ENCODE data around the gene IPO11. TPM values are rescaled to one million over a fixed set of nuclear protein-coding genes. Genes with fewer than 3 reads are reported as not detected.

The IPO11 gene
- total RNA-seq, 1 donor from 2014 or later: 54.2 TPM

DNA sequence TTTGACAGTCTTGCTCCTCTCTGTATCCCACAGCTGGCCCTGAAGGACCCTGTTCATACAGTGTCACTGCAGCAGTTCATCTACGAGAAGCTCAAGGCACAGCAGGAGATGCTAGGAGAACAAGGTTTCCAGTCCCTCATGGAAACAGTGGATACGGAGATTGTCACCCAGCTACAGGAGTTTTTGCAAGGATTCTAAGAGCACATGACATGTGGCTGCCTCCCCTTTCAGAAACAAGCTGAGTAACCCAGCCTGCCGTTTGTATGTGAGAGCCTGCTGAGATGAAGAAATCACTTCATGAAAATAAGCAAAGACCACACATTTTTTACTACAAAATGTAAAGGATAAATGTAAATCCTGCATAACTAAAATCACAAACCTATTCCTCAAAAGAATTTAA, 214.6 kb downstream of the IPO11 start:
- peaks cover 4% of the 10 kb centered on the region for H3K36me3 Mint-ChIP-seq (ENCODE audit: low read depth)
- H3K4me3 Mint-ChIP-seq: no peak overlapping the region
- intact Hi-C loops (cut with micrococcal nuclease): no loop called here
- no peaks in the 10 kb centered on the region for H3K4me1 Mint-ChIP-seq (ENCODE audit: low read depth)
- no peaks in the 10 kb centered on the region for H3K9me3 Mint-ChIP-seq
- no peaks in the 10 kb centered on the region for H3K27me3 Mint-ChIP-seq (ENCODE audit: insufficient read depth)
- H3K27ac Mint-ChIP-seq: no peak overlapping the region
- no peak for DNase-seq (ENCODE audit: low spot score)

DNA sequence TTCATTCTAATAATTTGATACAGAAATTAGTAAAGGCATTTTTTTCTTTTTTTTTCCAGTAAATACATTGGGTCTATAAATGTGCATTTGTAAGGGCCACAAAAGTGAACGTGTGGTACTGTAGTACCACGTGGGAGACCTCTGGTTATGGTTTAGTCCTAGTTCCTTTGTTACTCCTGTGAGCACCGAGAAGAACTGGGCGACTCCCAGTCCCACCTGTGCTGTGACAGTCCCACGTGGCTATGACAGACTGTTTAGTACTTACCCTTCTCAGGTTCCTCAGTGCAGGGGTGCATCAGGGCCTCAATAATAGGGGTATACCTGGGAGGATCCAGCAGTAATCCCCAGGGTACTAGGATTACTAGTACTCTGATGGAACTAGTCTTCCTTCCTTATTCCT, 215.3 kb downstream of the IPO11 start:
- Mint-ChIP-seq H3K4me1 (ENCODE audit: low read depth) (no peaks in the 10 kb centered on the region), H3K36me3 (ENCODE audit: low read depth) (peaks cover 4% of the 10 kb centered on the region), H3K9me3 (no peaks in the 10 kb centered on the region), H3K4me3 (no peak overlapping the region), H3K27ac (no peak overlapping the region), H3K27me3 (ENCODE audit: insufficient read depth) (no peaks in the 10 kb centered on the region)
- no peak for DNase-seq (ENCODE audit: low spot score)
- intact Hi-C loops (cut with micrococcal nuclease): no loop called here

DNA sequence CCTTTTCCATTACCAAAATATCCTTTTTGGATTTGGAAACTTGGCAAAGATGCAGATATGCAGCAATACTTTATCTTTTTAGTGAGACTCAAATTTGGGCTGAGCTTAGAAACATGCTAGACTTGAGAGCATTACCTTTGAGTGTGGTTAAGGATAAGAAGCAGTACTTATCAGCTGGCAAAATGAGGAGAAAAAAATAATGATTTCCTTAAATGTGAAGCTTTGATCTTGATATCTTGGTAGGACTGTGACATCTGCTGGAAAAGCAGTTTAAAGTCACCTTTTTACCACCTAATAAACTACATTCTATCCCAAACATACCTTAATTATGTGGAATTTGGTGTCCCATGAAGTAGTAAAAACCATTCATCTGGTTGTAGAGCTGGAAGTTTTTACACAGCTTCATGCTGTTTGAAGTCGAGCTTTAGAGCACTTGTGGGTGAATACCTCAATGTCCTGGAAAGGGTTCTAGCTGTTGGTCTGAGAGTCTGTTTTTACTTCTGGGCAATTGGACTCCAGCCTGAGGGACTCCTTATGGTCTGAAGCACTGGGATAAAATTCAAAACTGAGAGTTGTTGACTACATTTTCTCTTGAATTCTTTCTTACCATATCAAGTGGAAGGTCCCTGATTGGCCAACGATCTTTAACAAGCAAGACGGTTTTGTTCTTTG, 219.5 kb downstream of the IPO11 start:
- H3K27me3 Mint-ChIP-seq (ENCODE audit: insufficient read depth): no peaks in the 10 kb centered on the region
- H3K27ac Mint-ChIP-seq: no peak overlapping the region
- intact Hi-C loops (cut with micrococcal nuclease): no loop called here
- H3K4me1 Mint-ChIP-seq (ENCODE audit: low read depth): no peaks in the 10 kb centered on the region
- DNase-seq (ENCODE audit: low spot score): no peak
- H3K4me3 Mint-ChIP-seq: no peak overlapping the region
- H3K9me3 Mint-ChIP-seq: no peaks in the 10 kb centered on the region
- H3K36me3 Mint-ChIP-seq (ENCODE audit: low read depth): peaks cover 9% of the 10 kb centered on the region

DNA sequence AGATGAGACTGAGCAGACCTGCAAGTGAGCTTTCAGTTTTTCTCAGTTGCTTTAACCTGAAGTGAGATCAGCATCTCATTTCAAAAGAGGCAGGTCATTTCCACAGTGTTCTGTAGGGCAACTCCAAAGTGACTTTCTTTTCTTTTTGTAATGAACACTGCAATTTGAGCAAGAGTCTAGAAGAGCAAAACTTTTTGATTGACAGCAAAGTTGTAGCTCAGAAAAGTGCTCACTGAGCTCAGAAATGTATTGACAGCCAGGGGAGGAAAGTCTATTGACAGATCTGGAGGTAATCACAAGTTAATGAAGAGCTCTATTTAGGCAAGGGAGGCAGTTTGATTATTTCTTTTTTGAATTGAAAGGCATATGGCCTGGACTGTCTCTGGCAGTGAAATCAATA, 220.7 kb downstream of the IPO11 start:
- intact Hi-C loops (cut with micrococcal nuclease): no loop called here

DNA sequence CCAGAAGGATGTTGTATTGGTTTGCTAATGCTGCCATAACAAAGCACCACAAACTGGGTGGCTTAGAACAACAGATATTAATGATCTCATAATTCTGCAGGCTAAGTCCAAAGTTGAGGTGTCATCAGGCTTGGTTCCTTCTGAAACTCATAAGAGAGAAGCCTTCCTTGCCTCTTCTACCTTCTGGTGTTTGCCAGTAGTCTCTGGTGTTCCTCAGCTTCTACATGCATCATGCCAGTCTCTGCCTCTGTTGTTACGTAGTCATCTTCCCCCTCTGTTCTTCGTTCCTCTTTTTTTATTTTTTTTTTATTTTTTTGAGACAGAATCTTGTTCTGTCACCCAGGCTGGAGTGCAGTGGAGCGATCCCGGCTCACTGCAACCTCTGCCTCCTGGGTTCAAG, 227.9 kb downstream of the IPO11 start:
- H3K4me3 Mint-ChIP-seq: no peak overlapping the region
- H3K9me3 Mint-ChIP-seq: no peaks in the 10 kb centered on the region
- no peak for DNase-seq (ENCODE audit: low spot score)
- H3K27me3 Mint-ChIP-seq (ENCODE audit: insufficient read depth): no peaks in the 10 kb centered on the region
- H3K4me1 Mint-ChIP-seq (ENCODE audit: low read depth): no peaks in the 10 kb centered on the region
- H3K27ac Mint-ChIP-seq: no peak overlapping the region
- intact Hi-C loops (cut with micrococcal nuclease): no loop called here
- peaks cover 3% of the 10 kb centered on the region for H3K36me3 Mint-ChIP-seq (ENCODE audit: low read depth)

More for the DNA sequence above, 220.7 kb downstream of the IPO11 start:
- Mint-ChIP-seq H3K27ac (no peak overlapping the region), H3K4me3 (no peak overlapping the region), H3K9me3 (no peaks in the 10 kb centered on the region), H3K4me1 (ENCODE audit: low read depth) (no peaks in the 10 kb centered on the region), H3K27me3 (ENCODE audit: insufficient read depth) (no peaks in the 10 kb centered on the region), H3K36me3 (ENCODE audit: low read depth) (peaks cover 9% of the 10 kb centered on the region)
- no peak for DNase-seq (ENCODE audit: low spot score)

DNA sequence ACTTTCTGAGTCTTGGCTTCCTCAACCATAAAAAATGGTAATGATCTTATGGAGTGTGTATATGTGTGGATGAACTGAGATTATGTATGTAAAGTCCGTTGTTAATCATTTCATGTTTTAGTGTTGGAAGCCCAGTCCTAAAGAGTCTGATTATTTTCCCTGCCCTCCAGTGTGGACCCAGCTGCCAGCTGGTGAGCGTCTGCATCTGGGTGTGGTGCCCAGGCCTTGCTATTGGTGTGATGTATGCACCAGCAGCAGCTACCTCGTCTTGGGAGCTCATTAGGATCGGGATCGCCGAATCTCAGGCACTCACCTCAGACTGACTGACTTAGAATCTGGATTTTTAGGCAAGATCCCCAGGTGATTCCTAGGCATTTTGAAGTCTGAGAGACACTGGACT, 229.9 kb downstream of the IPO11 start:
- Mint-ChIP-seq H3K9me3 (no peaks in the 10 kb centered on the region), H3K27ac (no peak overlapping the region), H3K4me1 (ENCODE audit: low read depth) (no peaks in the 10 kb centered on the region), H3K4me3 (no peak overlapping the region), H3K27me3 (ENCODE audit: insufficient read depth) (no peaks in the 10 kb centered on the region), H3K36me3 (ENCODE audit: low read depth) (no peaks in the 10 kb centered on the region)
- DNase-seq (ENCODE audit: low spot score): no peak
- intact Hi-C loops (cut with micrococcal nuclease): no loop called here

DNA sequence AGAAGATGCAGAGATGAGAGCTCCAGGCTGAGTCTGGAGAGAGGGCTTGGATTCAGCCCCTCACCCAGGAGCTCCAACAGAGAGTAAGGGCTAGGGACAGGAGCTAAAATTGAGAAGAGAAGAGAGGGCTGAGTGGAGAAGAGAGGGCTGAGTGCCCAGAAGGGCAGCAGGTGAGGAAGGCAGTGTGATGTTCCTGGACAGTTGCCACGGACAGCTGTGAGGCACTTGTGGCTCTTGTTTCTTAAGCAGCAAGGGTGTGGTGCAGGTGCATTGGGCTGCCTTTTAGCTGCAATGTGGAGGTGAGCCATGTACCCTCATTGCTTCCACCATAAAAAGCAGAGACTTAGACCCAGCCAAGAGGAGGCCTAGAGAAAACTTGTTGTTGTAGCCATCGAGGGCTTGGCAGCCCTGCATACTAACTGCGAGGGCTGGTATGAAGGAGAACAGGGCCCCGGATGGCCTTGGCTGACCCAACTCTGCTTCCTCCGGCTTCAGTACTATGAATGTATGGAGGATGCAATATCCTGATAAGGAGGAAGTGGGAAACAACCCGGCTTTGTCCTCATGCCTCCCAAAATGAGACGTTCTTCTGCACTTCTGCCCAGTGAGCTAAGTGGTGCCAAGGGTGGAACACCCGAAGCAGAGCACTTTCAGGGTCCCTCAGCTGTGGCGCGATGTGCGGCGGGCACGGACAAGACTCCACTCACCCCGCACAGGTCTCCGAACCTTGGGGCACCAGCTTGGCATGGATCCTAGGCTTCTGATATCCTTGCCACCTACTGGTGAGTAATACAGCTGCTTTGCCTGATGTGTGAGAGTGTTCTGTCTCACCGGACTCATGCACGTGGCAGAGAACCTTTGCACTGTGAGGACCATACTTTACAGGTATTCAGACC, 231.2 kb downstream of the IPO11 start:
- H3K36me3 Mint-ChIP-seq (ENCODE audit: low read depth): no peaks in the 10 kb centered on the region

DNA sequence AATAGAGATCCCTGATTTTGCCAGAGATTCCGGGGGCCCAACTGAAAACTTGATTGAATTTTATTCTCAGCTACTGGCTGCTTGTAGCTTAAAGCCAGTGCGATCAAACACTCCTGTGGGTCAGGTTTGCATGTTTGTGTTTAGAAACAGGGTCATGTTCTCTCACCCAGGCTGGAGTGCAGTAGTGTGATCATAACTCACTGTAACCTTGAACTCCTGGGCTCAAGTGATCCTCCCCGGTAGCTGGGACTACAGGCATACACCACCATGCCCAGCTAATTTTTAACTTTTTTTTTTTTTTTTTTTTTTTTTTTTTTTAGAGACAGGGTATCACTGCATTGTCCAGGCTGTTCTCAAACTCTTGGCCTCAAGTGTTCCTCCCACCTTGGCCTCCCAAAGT, 232.7 kb downstream of the IPO11 start:
- no peak for DNase-seq (ENCODE audit: low spot score)
- intact Hi-C loops (cut with micrococcal nuclease): no loop called here
- Mint-ChIP-seq H3K36me3 (ENCODE audit: low read depth) (no peaks in the 10 kb centered on the region), H3K27me3 (ENCODE audit: insufficient read depth) (no peaks in the 10 kb centered on the region), H3K4me1 (ENCODE audit: low read depth) (no peaks in the 10 kb centered on the region), H3K27ac (no peak overlapping the region), H3K4me3 (no peak overlapping the region), H3K9me3 (no peaks in the 10 kb centered on the region)

More for the DNA sequence above, 231.2 kb downstream of the IPO11 start:
- no peaks in the 10 kb centered on the region for H3K9me3 Mint-ChIP-seq
- DNase-seq (ENCODE audit: low spot score): no peak
- H3K4me1 Mint-ChIP-seq (ENCODE audit: low read depth): no peaks in the 10 kb centered on the region
- intact Hi-C loops (cut with micrococcal nuclease): no loop called here
- H3K27ac Mint-ChIP-seq: no peak overlapping the region
- no peak overlapping the region for H3K4me3 Mint-ChIP-seq
- no peaks in the 10 kb centered on the region for H3K27me3 Mint-ChIP-seq (ENCODE audit: insufficient read depth)

DNA sequence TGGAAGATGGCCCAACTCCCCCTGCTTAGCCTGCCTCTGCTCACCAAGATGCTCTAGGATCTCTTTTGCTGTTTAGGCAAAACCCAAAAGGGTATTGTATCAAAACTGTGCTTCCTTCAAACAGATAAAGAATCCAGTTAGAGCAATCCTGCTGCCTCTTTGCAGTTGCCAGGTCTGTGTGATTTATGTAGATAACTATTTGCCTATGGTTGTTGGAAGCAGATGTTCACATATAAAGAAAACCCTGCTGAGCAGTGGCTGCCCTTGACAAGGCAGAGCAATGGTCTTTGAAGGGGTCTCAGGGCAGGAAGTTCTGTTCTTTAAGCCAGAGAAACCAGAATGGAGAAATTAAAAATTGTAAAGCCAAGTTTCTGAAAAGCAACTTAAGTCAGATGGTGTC, 234.7 kb downstream of the IPO11 start:
- Mint-ChIP-seq H3K9me3 (no peaks in the 10 kb centered on the region), H3K4me1 (ENCODE audit: low read depth) (no peaks in the 10 kb centered on the region), H3K4me3 (no peak overlapping the region), H3K36me3 (ENCODE audit: low read depth) (no peaks in the 10 kb centered on the region), H3K27me3 (ENCODE audit: insufficient read depth) (no peaks in the 10 kb centered on the region), H3K27ac (no peak overlapping the region)
- DNase-seq (ENCODE audit: low spot score): no peak
- intact Hi-C loops (cut with micrococcal nuclease): no loop called here

DNA sequence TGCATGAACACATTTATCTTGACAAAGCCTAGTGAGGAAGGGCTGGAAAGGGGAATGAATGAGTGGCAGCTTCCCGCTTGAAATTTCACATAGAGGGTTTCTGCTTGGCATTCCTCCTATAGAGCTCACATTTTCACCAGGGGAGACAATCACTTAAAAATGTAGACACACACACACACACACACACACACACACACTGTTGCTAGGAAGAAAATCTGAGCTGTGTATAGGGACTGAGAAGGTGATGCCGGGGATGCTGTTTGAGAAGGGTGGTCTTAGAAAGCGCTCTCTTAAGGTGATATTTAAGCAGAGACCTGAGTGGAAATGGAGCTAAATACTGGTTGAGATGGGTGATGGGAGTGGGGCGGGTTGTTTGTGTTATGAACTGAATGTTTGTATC, 236.5 kb downstream of the IPO11 start:
- Mint-ChIP-seq H3K4me1 (ENCODE audit: low read depth) (no peaks in the 10 kb centered on the region), H3K27ac (no peak overlapping the region), H3K9me3 (no peaks in the 10 kb centered on the region), H3K36me3 (ENCODE audit: low read depth) (no peaks in the 10 kb centered on the region), H3K4me3 (no peak overlapping the region), H3K27me3 (ENCODE audit: insufficient read depth) (no peaks in the 10 kb centered on the region)
- no peak for DNase-seq (ENCODE audit: low spot score)
- intact Hi-C loops (cut with micrococcal nuclease): no loop called here

DNA sequence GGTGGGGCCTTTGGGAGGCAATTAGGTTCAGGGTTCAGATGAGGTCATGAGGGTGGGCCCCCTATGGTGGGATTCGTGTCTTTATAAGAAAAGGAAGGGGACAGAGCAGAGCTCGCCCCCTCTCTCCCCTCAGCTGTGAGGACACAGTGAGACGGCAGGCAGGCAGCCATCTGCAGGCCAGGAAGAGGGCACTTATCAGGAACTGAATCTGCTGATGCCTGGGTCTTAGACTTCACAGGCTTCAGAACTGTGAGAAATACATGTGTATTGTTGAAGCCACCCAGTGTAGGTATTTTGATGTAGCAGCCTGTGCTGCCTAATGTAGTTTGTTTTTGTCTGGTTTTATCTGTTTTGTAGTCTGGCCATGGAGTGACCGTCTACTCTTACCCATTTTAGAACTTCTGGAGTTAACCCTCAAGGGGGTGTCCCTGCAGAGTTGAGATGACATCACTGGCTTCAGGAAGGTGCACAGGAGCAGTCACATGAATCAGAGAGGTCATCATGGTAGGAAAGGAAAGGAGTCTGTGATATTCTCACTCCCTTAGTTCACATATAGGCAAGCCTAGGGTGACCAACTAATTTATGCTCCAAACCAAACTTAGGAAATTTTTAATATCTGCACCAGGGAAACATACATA, 237.0 kb downstream of the IPO11 start:
- Mint-ChIP-seq H3K9me3 (no peaks in the 10 kb centered on the region), H3K4me3 (no peak overlapping the region)

DNA sequence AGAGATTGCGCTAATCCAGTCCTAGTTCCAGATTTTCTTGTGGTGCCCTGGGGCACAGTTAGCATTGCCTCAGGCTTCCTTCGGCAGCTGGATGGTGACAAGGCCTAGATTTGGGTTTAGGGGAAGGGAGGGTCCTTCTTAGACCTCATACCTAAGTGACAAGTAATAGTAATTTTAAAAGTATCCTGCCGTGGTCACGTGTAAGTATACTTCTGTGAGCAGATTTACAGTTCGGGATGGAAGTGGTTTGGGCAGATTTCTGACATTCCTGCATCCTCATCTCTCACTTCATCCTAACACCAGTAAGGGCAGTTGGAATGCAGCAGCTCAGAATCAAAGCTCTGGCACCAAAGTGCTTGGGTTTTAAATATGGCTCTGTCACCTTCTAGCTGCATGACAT, 237.6 kb downstream of the IPO11 start:
- H3K36me3 Mint-ChIP-seq (ENCODE audit: low read depth): no peaks in the 10 kb centered on the region

More for the DNA sequence above, 237.0 kb downstream of the IPO11 start:
- DNase-seq (ENCODE audit: low spot score): no peak
- Mint-ChIP-seq H3K4me1 (ENCODE audit: low read depth) (no peaks in the 10 kb centered on the region), H3K27ac (no peak overlapping the region), H3K27me3 (ENCODE audit: insufficient read depth) (no peaks in the 10 kb centered on the region), H3K36me3 (ENCODE audit: low read depth) (no peaks in the 10 kb centered on the region)
- intact Hi-C loops (cut with micrococcal nuclease): no loop called here

DNA sequence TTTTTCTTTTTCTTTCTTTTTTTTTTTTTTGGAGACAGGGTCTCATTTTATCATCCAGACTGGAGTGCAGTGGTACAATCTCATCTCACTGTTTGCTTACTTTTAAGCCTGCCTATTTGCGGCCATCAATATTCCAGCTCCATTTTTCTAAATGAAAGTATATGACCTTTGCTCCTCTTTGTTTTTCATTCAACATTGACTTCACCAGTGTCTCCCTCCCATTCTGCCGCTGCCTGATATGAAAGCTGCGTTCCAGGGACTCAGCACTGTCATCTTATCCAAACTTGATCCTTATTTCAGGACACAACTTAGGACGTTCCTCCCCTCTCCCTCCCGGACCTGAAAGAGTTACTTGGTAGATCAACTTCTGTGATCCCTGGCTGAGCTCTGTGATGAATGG, 239.7 kb downstream of the IPO11 start:
- no peak for DNase-seq (ENCODE audit: low spot score)
- no peak overlapping the region for H3K27ac Mint-ChIP-seq
- no peaks in the 10 kb centered on the region for H3K4me1 Mint-ChIP-seq (ENCODE audit: low read depth)
- no peaks in the 10 kb centered on the region for H3K36me3 Mint-ChIP-seq (ENCODE audit: low read depth)
- no peaks in the 10 kb centered on the region for H3K27me3 Mint-ChIP-seq (ENCODE audit: insufficient read depth)
- H3K9me3 Mint-ChIP-seq: no peaks in the 10 kb centered on the region
- intact Hi-C loops (cut with micrococcal nuclease): no loop called here
- no peak overlapping the region for H3K4me3 Mint-ChIP-seq

More for the DNA sequence above, 237.6 kb downstream of the IPO11 start:
- intact Hi-C loops (cut with micrococcal nuclease): no loop called here
- DNase-seq (ENCODE audit: low spot score): no peak
- H3K27me3 Mint-ChIP-seq (ENCODE audit: insufficient read depth): no peaks in the 10 kb centered on the region
- H3K9me3 Mint-ChIP-seq: no peaks in the 10 kb centered on the region
- H3K4me1 Mint-ChIP-seq (ENCODE audit: low read depth): no peaks in the 10 kb centered on the region
- no peak overlapping the region for H3K27ac Mint-ChIP-seq
- H3K4me3 Mint-ChIP-seq: no peak overlapping the region

Measured in activated T-helper 1 cell treated with anti-CD3 and anti-CD28 coated beads, Interleukin-12 subunit alpha, Interleukin-12 subunit beta, Interleukin-2, Interleukin-4 antibody, amounts not matched to agents 30 ng/mL and 10 ng/mL and 1 ng/mL, durations not matched to agents 14 hours and 24 hours and 36 hours (primary cell).